HG02623 (cell line): Measurements from ENCODE around the gene GYPC.
"Not testable (repeated sequence)": the region's sequence is repeated elsewhere in the genome, so short reads cannot be mapped to it uniquely, and the experiment has no call there.

Source experiments
- ATAC-seq: cut with Tn5 transposase; IDR thresholded peaks from one replicate; pipeline ENCODE4 v1.9.1; 2021; ENCODE audit warnings: moderate library complexity; ENCODE audit not compliant: unreplicated experiment

The GYPC gene

GRCh38 chr2:126665483-126665882, 9.5 kb downstream of the GYPC start:
- no peak for ATAC-seq

GRCh38 chr2:126668254-126668653, 12.3 kb downstream of the GYPC start:
- no peak for ATAC-seq

GRCh38 chr2:126669772-126670171, 13.8 kb downstream of the GYPC start:
- no peak for ATAC-seq

GRCh38 chr2:126671488-126671887, 15.5 kb downstream of the GYPC start:
- no peak for ATAC-seq

- ATAC-seq = no peak
Observed at GRCh38 chr2:126672980-126673605, 17.1 kb downstream of the GYPC start.

- no peak for ATAC-seq
Observed at GRCh38 chr2:126674075-126674744, 18.3 kb downstream of the GYPC start.

GRCh38 chr2:126675637-126676036, 19.7 kb downstream of the GYPC start:
- no peak for ATAC-seq

- ATAC-seq = no peak
Observed at GRCh38 chr2:126676221-126677175, 20.5 kb downstream of the GYPC start.

- no peak for ATAC-seq
Observed at GRCh38 chr2:126677176-126677538, 21.2 kb downstream of the GYPC start.

- ATAC-seq = no peak
Observed at GRCh38 chr2:126678269-126679065, 22.5 kb downstream of the GYPC start.

GRCh38 chr2:126679094-126679713, 23.2 kb downstream of the GYPC start:
- no peak for ATAC-seq

GRCh38 chr2:126681505-126681904, 25.5 kb downstream of the GYPC start:
- ATAC-seq = no peak

GRCh38 chr2:126685629-126686028, 29.7 kb downstream of the GYPC start:
- no peak for ATAC-seq

- no peak for ATAC-seq
Observed at GRCh38 chr2:126686286-126686685, 30.3 kb downstream of the GYPC start.

GRCh38 chr2:126686841-126687485, 31.0 kb downstream of the GYPC start:
- ATAC-seq = no peak

GRCh38 chr2:126687503-126687902, 31.5 kb downstream of the GYPC start:
- no peak for ATAC-seq

GRCh38 chr2:126688594-126688993, 32.6 kb downstream of the GYPC start:
- ATAC-seq = not testable (repeated sequence)

GRCh38 chr2:126692241-126692640, 36.3 kb downstream of the GYPC start:
- ATAC-seq = not testable (repeated sequence)

GRCh38 chr2:126692934-126693592, 37.1 kb downstream of the GYPC start:
- not testable (repeated sequence) for ATAC-seq
